Neural crest cell (in vitro differentiated cells): ENCODE results near the gene ZNF578. TPM values are rescaled to one million over a fixed set of nuclear protein-coding genes. Genes with fewer than 3 reads are reported as not detected.
"Not testable (repeated sequence)": the region's sequence is repeated elsewhere in the genome, so short reads cannot be mapped to it uniquely, and the experiment has no call there.

Experiments used
- DNase-seq: peaks from one replicate; pipeline ENCODE4 v3.0.0; 2021; ENCODE audit warnings: low read depth, mixed read lengths, low spot score
- H3K27ac Mint-ChIP-seq: one replicate; pipeline ENCODE4 v1.8.0; 2021; ENCODE audit warnings: mild to moderate bottlenecking, mixed read lengths; ENCODE audit not compliant: unreplicated experiment
- H3K27me3 Mint-ChIP-seq: 2 replicates; pipeline ENCODE4 v1.8.0; 2021; ENCODE audit warnings: low read depth, mild to moderate bottlenecking, mixed read lengths
- H3K36me3 Mint-ChIP-seq: 2 replicates; pipeline ENCODE4 v1.8.0; 2021; ENCODE audit warnings: low read depth, mild to moderate bottlenecking, mixed read lengths
- H3K4me1 Mint-ChIP-seq: 2 replicates; pipeline ENCODE4 v1.8.0; 2021; ENCODE audit warnings: mixed read lengths
- H3K4me3 Mint-ChIP-seq: one replicate; pipeline ENCODE4 v1.8.0; 2021; ENCODE audit warnings: mild to moderate bottlenecking, mixed read lengths
- H3K9me3 Mint-ChIP-seq: 2 replicates; pipeline ENCODE4 v1.8.0; 2021; ENCODE audit warnings: mixed read lengths
- total RNA-seq: library from RNA; stranded (reverse); gene quantifications from 2 replicates; pipeline ENCODE4 v1.2.1, GENCODE V29; 2021
- TF ChIP-seq, protein P1 (sequence below): fragments of 200-600 bp; sonication (generic); conservative IDR thresholded peaks from 2 replicates; pipeline ENCODE4 v1.5.0; 2021; ENCODE audit warnings: antibody characterized with exemption, mild to moderate bottlenecking

ZNF578 gene
- total RNA-seq, 1 donor from 2014 or later, result 0.65 TPM

DNA sequence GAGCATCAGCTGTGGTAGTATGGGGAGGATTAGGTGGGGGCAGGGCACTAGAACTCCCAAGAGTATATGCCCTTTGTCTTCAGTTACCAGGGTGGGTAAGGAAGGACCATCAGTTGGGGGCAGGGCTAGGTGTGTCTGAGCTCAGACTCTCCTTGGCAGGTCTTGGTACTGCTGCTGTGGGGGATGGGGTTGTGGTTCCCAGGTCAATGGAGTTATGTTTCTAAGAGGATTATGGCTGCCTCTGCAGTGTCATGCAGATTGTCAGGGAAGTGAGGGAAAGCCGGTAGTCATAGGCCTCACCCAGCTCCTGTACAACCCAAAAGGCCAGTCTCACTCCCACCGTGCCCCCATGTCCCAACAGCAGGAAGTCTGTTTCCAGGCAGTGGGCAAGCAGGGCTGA is 8.8 kb upstream of the ZNF578 start:
- Mint-ChIP-seq H3K9me3 (peaks cover 25% of the 10 kb centered on the region), H3K27ac (no peak overlapping the region)

DNA sequence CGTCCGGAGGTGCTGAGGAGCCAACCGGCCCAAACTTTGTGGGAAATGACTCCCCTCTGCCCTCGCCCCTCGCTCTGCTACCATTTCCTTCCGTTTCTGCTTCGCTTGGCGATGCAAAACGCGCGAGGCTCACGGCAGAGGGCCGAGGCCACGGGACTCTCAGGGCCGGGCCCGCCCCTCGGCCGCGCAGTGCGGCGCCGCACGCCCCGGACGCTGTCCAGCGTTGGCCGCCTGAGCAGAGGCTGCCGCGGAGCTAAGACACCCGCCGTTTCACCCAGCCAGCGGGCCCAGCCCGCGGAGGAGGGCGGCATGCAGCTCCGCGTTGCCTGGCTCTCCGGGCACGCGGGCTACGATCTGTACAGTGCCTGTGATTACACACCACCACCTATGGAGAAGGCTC is 2.1 kb upstream of the ZNF578 start:
- H3K27me3 Mint-ChIP-seq, result no peaks in the 10 kb centered on the region
- no peak for DNase-seq
- no peak overlapping the region for H3K27ac Mint-ChIP-seq
- H3K9me3 Mint-ChIP-seq, result peaks cover 23% of the 10 kb centered on the region
- no peaks in the 10 kb centered on the region for H3K4me1 Mint-ChIP-seq
- TF ChIP-seq, protein P1, sequence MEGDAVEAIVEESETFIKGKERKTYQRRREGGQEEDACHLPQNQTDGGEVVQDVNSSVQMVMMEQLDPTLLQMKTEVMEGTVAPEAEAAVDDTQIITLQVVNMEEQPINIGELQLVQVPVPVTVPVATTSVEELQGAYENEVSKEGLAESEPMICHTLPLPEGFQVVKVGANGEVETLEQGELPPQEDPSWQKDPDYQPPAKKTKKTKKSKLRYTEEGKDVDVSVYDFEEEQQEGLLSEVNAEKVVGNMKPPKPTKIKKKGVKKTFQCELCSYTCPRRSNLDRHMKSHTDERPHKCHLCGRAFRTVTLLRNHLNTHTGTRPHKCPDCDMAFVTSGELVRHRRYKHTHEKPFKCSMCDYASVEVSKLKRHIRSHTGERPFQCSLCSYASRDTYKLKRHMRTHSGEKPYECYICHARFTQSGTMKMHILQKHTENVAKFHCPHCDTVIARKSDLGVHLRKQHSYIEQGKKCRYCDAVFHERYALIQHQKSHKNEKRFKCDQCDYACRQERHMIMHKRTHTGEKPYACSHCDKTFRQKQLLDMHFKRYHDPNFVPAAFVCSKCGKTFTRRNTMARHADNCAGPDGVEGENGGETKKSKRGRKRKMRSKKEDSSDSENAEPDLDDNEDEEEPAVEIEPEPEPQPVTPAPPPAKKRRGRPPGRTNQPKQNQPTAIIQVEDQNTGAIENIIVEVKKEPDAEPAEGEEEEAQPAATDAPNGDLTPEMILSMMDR, result no peak
- H3K4me3 Mint-ChIP-seq, result no peak overlapping the region
- H3K36me3 Mint-ChIP-seq, result peaks cover 24% of the 10 kb centered on the region

More for the DNA sequence above, 8.8 kb upstream of the ZNF578 start:
- Mint-ChIP-seq H3K36me3 (peaks cover 11% of the 10 kb centered on the region), H3K4me1 (no peaks in the 10 kb centered on the region), H3K27me3 (no peaks in the 10 kb centered on the region), H3K4me3 (no peak overlapping the region)
- TF ChIP-seq, protein P1, result no peak
- DNase-seq, result no peak

DNA sequence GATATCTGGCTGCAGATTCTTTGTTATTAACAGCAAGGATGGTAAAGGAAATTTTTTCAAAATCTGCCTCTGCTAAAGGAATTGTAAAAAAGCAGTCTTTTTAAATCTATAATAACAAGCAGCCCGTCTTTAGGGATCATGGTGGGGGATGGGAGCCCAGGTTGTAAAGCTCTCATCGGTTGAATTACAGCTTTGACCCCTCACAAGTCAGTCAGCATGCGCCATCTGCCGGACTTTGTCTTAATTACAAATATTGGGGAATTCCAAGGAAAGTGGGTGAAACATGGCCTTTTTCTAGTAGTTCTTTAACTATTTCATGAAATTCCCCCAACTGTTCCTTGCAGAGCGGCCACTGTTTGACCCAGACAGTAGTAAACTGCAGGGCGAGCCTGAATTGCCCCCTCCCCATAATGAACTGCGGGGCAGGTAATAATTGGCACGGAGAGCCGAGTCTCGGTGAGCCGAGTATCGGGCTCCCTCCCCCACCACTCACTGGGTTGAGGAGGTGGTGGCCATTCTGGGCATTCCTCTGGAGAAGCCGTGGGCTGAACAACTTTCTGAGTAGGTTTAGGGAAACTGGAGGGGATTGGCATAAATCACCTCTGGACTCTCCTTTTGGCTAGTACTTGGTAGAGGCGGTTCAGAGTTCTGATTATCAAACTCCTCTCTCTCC is 11.6 kb downstream of the ZNF578 start:
- Mint-ChIP-seq H3K4me3 (no peak overlapping the region), H3K36me3 (peaks cover 8% of the 10 kb centered on the region), H3K9me3 (peaks cover 31% of the 10 kb centered on the region), H3K27me3 (no peaks in the 10 kb centered on the region), H3K4me1 (no peaks in the 10 kb centered on the region), H3K27ac (no peak overlapping the region)
- peak; percentile 29 for DNase-seq
- TF ChIP-seq, protein P1, result peak; percentile 60

DNA sequence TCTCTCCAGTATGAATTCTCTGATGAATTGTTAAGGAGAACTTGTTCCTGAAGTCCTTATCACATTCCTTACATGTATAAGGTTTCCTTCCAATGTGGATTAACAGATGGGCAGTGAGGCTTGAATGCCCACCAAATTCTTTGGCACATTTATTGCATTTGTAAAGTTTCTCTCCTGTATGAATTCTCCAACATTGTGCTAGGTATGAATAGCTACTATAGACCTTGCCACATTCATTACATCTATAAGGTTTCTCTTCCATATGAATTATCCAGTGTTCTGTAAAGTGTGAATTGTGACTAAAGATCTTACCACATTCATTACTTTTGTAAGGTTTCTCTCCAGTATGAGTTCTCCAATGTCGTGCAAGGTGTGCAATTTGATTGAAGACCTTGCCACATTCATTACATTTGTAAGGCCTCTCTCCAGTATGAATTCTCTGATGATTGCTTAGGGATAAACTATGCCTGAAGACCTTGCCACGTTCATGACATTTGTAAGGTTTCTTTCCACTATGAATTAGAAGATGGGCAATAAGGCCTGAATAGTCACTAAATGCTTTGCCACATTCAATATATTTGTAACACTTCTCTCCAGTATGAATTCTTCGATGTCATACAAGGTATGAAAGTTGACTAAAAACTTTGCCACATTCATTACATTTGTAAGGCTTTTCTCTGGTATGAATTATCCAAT is 20.4 kb downstream of the ZNF578 start:
- no peak for DNase-seq
- Mint-ChIP-seq H3K27me3 (no peaks in the 10 kb centered on the region), H3K4me3 (no peak overlapping the region), H3K4me1 (no peaks in the 10 kb centered on the region), H3K27ac (no peak overlapping the region), H3K36me3 (peaks cover 34% of the 10 kb centered on the region), H3K9me3 (peaks cover 37% of the 10 kb centered on the region)
- TF ChIP-seq, protein P1, result no peak

DNA sequence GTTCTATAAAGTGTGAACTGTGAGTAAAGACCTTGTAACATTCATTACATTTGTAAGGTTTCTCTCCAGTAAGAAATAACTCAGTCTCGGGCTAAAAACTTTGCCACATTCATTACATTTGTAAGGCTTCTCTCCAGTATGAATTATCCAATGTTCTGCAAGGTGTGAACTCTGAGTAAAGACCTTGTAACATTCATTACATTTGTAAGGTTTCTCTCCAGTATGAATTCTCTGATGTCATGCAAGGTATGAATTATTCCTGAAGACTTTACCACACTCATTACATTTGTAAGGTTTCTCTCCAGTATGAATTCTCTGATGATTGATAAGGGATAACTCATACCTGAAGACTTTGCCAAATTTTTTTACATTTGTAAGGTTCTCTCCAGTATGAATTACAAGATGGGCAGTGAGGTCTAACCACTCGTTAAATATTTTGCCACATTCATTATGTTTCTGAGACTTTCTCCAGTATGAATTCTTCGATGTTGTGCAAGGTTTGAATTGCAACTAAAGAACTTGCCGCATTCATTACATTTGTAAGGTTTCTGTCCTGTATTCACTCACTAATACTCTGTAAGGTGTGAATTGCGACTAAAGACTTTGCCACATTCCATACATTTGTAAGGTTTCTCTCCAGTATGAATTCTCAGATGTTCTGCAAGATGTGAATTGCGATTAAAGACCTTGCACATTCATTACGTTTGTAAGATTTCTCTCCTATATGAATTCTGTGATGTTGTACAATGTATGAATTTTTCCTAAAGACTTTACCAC is 21.2 kb downstream of the ZNF578 start:
- Mint-ChIP-seq H3K36me3 (peaks cover 34% of the 10 kb centered on the region), H3K9me3 (peaks cover 36% of the 10 kb centered on the region)
- TF ChIP-seq, protein P1, result no peak

DNA sequence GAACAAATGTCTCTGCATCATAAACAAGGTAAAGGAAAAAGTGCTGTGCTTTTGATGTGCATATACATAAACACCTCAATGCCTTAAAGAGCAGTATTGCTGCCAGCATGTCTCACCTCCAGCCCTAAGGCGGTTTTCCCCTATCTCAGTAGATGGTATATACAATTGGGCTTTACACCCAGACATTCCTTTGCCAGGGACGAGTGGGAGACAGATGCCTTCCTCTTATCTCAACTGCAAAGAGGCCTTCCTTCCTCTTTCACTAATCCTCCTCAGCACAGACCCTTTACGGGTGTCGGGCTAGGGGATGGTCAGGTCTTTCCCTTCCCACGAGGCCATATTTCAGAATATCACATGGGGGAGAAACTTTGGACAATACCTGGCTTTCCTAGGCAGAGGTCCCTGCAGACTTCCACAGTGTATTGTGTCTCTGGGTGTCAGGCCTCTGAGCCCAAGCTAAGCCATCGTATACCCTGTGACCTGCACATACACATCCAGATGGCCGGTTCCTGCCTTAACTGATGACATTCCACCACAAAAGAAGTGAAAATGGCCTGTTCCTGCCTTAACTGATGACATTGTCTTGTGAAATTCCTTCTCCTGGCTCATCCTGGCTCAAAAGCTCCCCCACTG is 30.9 kb downstream of the ZNF578 start:
- peaks cover 14% of the 10 kb centered on the region for H3K27me3 Mint-ChIP-seq
- H3K9me3 Mint-ChIP-seq, result not testable (repeated sequence)

More for the DNA sequence above, 21.2 kb downstream of the ZNF578 start:
- H3K27me3 Mint-ChIP-seq, result no peaks in the 10 kb centered on the region
- H3K4me1 Mint-ChIP-seq, result no peaks in the 10 kb centered on the region
- no peak overlapping the region for H3K27ac Mint-ChIP-seq
- DNase-seq, result no peak
- H3K4me3 Mint-ChIP-seq, result no peak overlapping the region

DNA sequence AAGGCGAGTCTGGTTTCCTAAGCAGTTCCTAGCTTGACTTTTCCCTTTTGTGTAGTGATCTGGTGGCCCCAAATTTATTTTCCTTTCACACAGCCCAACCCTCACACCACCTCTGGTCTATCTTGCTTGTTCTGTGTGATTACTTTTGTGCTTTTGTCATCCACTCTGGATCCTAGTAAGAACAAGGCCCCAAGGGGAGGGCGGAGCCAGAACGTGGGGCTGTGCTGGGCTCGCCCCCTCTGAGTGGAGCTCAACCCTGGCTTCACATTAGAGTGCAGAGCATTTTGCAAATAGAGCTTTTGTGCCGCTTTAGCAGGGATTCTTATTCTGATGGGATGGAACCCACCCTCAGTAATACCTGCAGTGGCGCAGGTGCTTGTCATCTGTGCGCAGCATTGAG is 31.7 kb downstream of the ZNF578 start:
- H3K36me3 Mint-ChIP-seq, H3K27ac Mint-ChIP-seq, H3K9me3 Mint-ChIP-seq, H3K4me3 Mint-ChIP-seq, H3K4me1 Mint-ChIP-seq, DNase-seq: not testable (repeated sequence)
- peaks cover 14% of the 10 kb centered on the region for H3K27me3 Mint-ChIP-seq

More for the DNA sequence above, 30.9 kb downstream of the ZNF578 start:
- DNase-seq, H3K4me3 Mint-ChIP-seq, H3K27ac Mint-ChIP-seq, H3K4me1 Mint-ChIP-seq: not testable (repeated sequence)
- peaks cover 11% of the 10 kb centered on the region for H3K36me3 Mint-ChIP-seq
